H1 (cell line): ENCODE results near the gene TGM2. TPM values are rescaled to one million over a fixed set of nuclear protein-coding genes. Genes with fewer than 3 reads are reported as not detected.

Experiments
- CTCF ChIA-PET: fragments of 300-600 bp; sonication (Branson Sonifier 250); formaldehyde crosslinking; loops from one replicate; lab custom pipeline; 2021; ENCODE audit not compliant: partially characterized antibody; lab: Charles Lee
- POLR2A ChIA-PET: fragments of 300-600 bp; sonication (Branson Sonifier 250); formaldehyde crosslinking; loops from one replicate; lab custom pipeline; 2021; ENCODE audit warnings: inconsistent platforms; ENCODE audit not compliant: partially characterized antibody; lab: Charles Lee
- DNase-seq, 2 experiments: peaks; one replicate each; pipeline versions ENCODE4 v3.0.0 to v3.0.0-alpha.2; 2010 to 2022; ENCODE audit warnings: low spot score in 2 of 2, low read depth in 1 of 2, mixed read lengths in 1 of 2
- FAIRE-seq: peaks from 2 replicates; lab custom pipeline; 2011; peaks lifted over from hg19 to GRCh38; lab: Jason Lieb, UNC
- H2AFZ ChIP-seq: 2 replicates; pipeline ENCODE4 v1.8.1; 2012; ENCODE audit warnings: low read length, inconsistent platforms
- H2AK5ac ChIP-seq: 2 replicates; pipeline ENCODE4 v1.6.1; 2013; ENCODE audit warnings: low read depth, low read length
- H2BK120ac ChIP-seq: replicated peaks from 2 replicates; pipeline ENCODE3; 2013; ENCODE audit warnings: low read depth, low read length, inconsistent platforms
- H2BK12ac ChIP-seq: 2 replicates; pipeline ENCODE4 v1.6.1; 2013; ENCODE audit warnings: low read depth, low read length
- H2BK15ac ChIP-seq: 2 replicates; pipeline ENCODE4 v1.6.1; 2013; ENCODE audit warnings: low read length
- H2BK20ac ChIP-seq: 2 replicates; pipeline ENCODE4 v1.6.1; 2013; ENCODE audit warnings: low read length
- H2BK5ac ChIP-seq: 2 replicates; pipeline ENCODE4 v1.6.1; 2013; ENCODE audit warnings: low read depth, low read length
- H3K14ac ChIP-seq: 2 replicates; pipeline ENCODE4 v1.6.1; 2013; ENCODE audit warnings: inconsistent platforms; ENCODE audit not compliant: insufficient read length
- H3K18ac ChIP-seq: 2 replicates; pipeline ENCODE4 v1.6.1; 2013; ENCODE audit warnings: low read length; ENCODE audit errors: extremely low read depth
- H3K23ac ChIP-seq: 2 replicates; pipeline ENCODE4 v1.6.1; 2013; ENCODE audit warnings: inconsistent platforms; ENCODE audit not compliant: insufficient read length
- H3K23me2 ChIP-seq: 2 replicates; pipeline ENCODE4 v1.6.1; 2013; ENCODE audit warnings: low read depth, low read length
- H3K27ac ChIP-seq: 2 replicates; pipeline ENCODE4 v1.6.1; 2011; ENCODE audit warnings: low read depth, low read length, inconsistent platforms
- H3K27me3 ChIP-seq, 4 experiments: replicated peaks in 1 of 4; 1 replicate in 1 of 4; 2 replicates in 3 of 4; pipeline versions ENCODE4 v1.6.1 to v1.8.1; 2011 to 2013; ENCODE audit warnings: low read length in 3 of 4, mild to moderate bottlenecking in 3 of 4, inconsistent platforms in 2 of 4, mixed read lengths in 2 of 4, moderate library complexity in 1 of 4; ENCODE audit not compliant: control insufficient read depth in 3 of 4, insufficient read depth in 3 of 4; ENCODE audit errors: extremely low read depth in 1 of 4
- H3K36me3 ChIP-seq, 4 experiments: 2 replicates each; pipeline versions ENCODE4 v1.6.1 to v1.8.1; 2011 to 2013; ENCODE audit warnings: mild to moderate bottlenecking in 4 of 4, low read length in 3 of 4, moderate library complexity in 2 of 4, control low read depth in 1 of 4, inconsistent platforms in 1 of 4; ENCODE audit not compliant: insufficient read depth in 4 of 4, control insufficient read depth in 2 of 4
- H3K4ac ChIP-seq: replicated peaks from 2 replicates; pipeline ENCODE3; 2013; ENCODE audit warnings: low read length, low read depth, mixed read lengths, inconsistent platforms; ENCODE audit not compliant: insufficient read length
- H3K4me1 ChIP-seq, 4 experiments: replicated peaks in 1 of 4; 1 replicate in 1 of 4; 2 replicates in 3 of 4; pipeline versions ENCODE4 v1.6.1 to v1.8.1; 2011 to 2013; ENCODE audit warnings: low read length in 3 of 4, inconsistent platforms in 2 of 4, mixed read lengths in 1 of 4; ENCODE audit not compliant: insufficient read depth in 4 of 4, control insufficient read depth in 3 of 4
- H3K4me2 ChIP-seq, 2 experiments: 2 replicates each; pipeline versions ENCODE4 v1.6.1 to v1.8.1; 2011 to 2013; ENCODE audit warnings: low read depth in 2 of 2, low read length in 2 of 2, control low read depth in 1 of 2, inconsistent platforms in 1 of 2, mild to moderate bottlenecking in 1 of 2; ENCODE audit not compliant: insufficient read depth in 1 of 2
- H3K4me3 ChIP-seq, 4 experiments: fragments of 200-600, 300-600 bp in 1 of 4; sonication (generic), shearing (Covaris generic), sonication (Bioruptor Twin) in 1 of 4; 2 replicates each; pipeline versions ENCODE4 v1.5.1 to v1.8.1; 2011 to 2016; ENCODE audit warnings: low read length in 4 of 4, low read depth in 3 of 4, control low read depth in 2 of 4, inconsistent platforms in 2 of 4, mild to moderate bottlenecking in 2 of 4, mixed read lengths in 1 of 4, moderate library complexity in 1 of 4; ENCODE audit not compliant: insufficient read depth in 2 of 4; ENCODE audit errors: extremely low read depth in 1 of 4
- H3K56ac ChIP-seq: replicated peaks from 2 replicates; pipeline ENCODE3; 2013; ENCODE audit warnings: low read depth, mild to moderate bottlenecking, mixed read lengths, low read length, inconsistent platforms; ENCODE audit not compliant: insufficient read length
- H3K79me1 ChIP-seq: 2 replicates; pipeline ENCODE4 v1.6.1; 2013; ENCODE audit warnings: low read depth, low read length, control low read depth
- H3K79me2 ChIP-seq, 2 experiments: 2 replicates each; pipeline versions ENCODE4 v1.6.1 to v1.8.1; 2012 to 2013; ENCODE audit warnings: low read length in 2 of 2, mild to moderate bottlenecking in 2 of 2, inconsistent platforms in 1 of 2; ENCODE audit not compliant: insufficient read depth in 2 of 2, control insufficient read depth in 1 of 2
- H3K9ac ChIP-seq, 4 experiments: replicated peaks in 1 of 4; 1 replicate in 1 of 4; 2 replicates in 3 of 4; pipeline versions ENCODE4 v1.6.1 to v1.8.1; 2011 to 2013; ENCODE audit warnings: low read depth in 3 of 4, low read length in 3 of 4, control low read depth in 2 of 4, mild to moderate bottlenecking in 2 of 4, moderate library complexity in 2 of 4, inconsistent platforms in 1 of 4; ENCODE audit errors: extremely low read depth in 1 of 4
- H3K9me3 ChIP-seq, 2 experiments: 2 replicates each; pipeline versions ENCODE4 v1.6.1 to v1.8.1; 2012 to 2013; ENCODE audit warnings: mild to moderate bottlenecking in 2 of 2, moderate library complexity in 2 of 2, control low read depth in 1 of 2, inconsistent platforms in 1 of 2, low read depth in 1 of 2, low read length in 1 of 2, mixed read lengths in 1 of 2; ENCODE audit not compliant: insufficient read depth in 2 of 2
- H4K20me1 ChIP-seq, 2 experiments: replicated peaks in 1 of 2; 2 replicates each; pipeline versions ENCODE3 to v1.8.1; 2011 to 2013; ENCODE audit warnings: inconsistent platforms in 2 of 2, low read length in 2 of 2, mild to moderate bottlenecking in 1 of 2; ENCODE audit not compliant: insufficient read depth in 2 of 2, control insufficient read depth in 1 of 2
- H4K5ac ChIP-seq: 2 replicates; pipeline ENCODE4 v1.6.1; 2013; ENCODE audit warnings: low read length, low read depth, mixed read lengths, inconsistent platforms; ENCODE audit not compliant: insufficient read length
- H4K8ac ChIP-seq: 2 replicates; pipeline ENCODE4 v1.8.0; 2013; ENCODE audit warnings: mild to moderate bottlenecking, moderate library complexity, low read length, inconsistent platforms; ENCODE audit not compliant: insufficient read depth; ENCODE audit errors: extremely low read depth
- H4K91ac ChIP-seq: replicated peaks from 2 replicates; pipeline ENCODE3; 2013; ENCODE audit warnings: low read length, mixed read lengths, inconsistent platforms; ENCODE audit not compliant: insufficient read length
- BRCA1 ChIP-seq: IDR thresholded peaks from 2 replicates; pipeline ENCODE4 v1.6.1; 2012; ENCODE audit warnings: low read depth, low read length, improper control_type of control experiment
- CTBP2 ChIP-seq: IDR thresholded peaks from 2 replicates; pipeline ENCODE4 v1.7.0; 2011; ENCODE audit warnings: borderline replicate concordance, mild to moderate bottlenecking, moderate library complexity, mixed read lengths, low read length; ENCODE audit not compliant: insufficient read depth, insufficient read length
- POLR2A ChIP-seq, 2 experiments: IDR thresholded peaks; 1 replicate in 1 of 2; 2 replicates in 1 of 2; pipeline ENCODE4 v1.6.1; 2011; ENCODE audit warnings: low read depth in 2 of 2, low read length in 2 of 2, mild to moderate bottlenecking in 2 of 2; ENCODE audit errors: control extremely low read depth in 1 of 2
- POLR2AphosphoS5 ChIP-seq: IDR thresholded peaks from 2 replicates; pipeline ENCODE4 v1.6.1; 2011; ENCODE audit warnings: low read depth, low read length
- SP4 ChIP-seq: IDR thresholded peaks from 2 replicates; pipeline ENCODE4 v1.6.1; 2012; ENCODE audit warnings: low read length, inconsistent platforms
- WGBS, 2 experiments: shearing (Covaris generic) in 1 of 2; methylation state at CpG; one replicate each; pipeline versions ENCODE4 v1.1.6 to v1.1.7; 2013 to 2015; ENCODE audit warnings: low lambda C conversion rate in 2 of 2, mixed read lengths in 2 of 2, inconsistent platforms in 1 of 2, low coverage in 1 of 2, missing lambda C conversion rate in 1 of 2; ENCODE audit not compliant: insufficient replicate concordance in 2 of 2, insufficient coverage in 1 of 2, insufficient read length in 1 of 2; ENCODE audit errors: extremely low coverage in 1 of 2, missing lambda C conversion rate in 1 of 2; 5-methylcytosine and 5-hydroxymethylcytosine counted together
- polyA plus RNA-seq, 7 experiments: library from polyadenylated mRNA; depleted of rRNA in 3 of 7; stranded (reverse) in 5 of 7; unstranded in 2 of 7; fragments of >200 nt in 5 of 7; fragments of 200-250 nt in 2 of 7; gene quantifications; 1 replicate in 5 of 7; 2 replicates in 1 of 7; 4 replicates in 1 of 7; pipeline versions ENCODE4 v1.2.1 to v1.2.3, GENCODE V29; 2011 to 2013; ENCODE audit warnings: missing spikeins in 2 of 7, mixed read lengths in 2 of 7
- total RNA-seq: library from RNA; stranded (reverse); fragmentation: NEBNext Ultra II Directional; extraction: Animal tissue kit (Norgen Biotek cat#: 25700); gene quantifications from 2 replicates; pipeline ENCODE4 v1.2.1, GENCODE V29; 2021
- TF ChIP-seq, protein P1 (sequence below): IDR thresholded peaks from 2 replicates; pipeline ENCODE4 v1.6.1; 2012; ENCODE audit warnings: inconsistent platforms

TGM2 gene
- total and polyA plus RNA-seq, 2 of the 8 experiments (the other 6 are each of a cell fraction or from before 2014, with no cell fraction given) = 0.86 to 1.0 TPM

DNA sequence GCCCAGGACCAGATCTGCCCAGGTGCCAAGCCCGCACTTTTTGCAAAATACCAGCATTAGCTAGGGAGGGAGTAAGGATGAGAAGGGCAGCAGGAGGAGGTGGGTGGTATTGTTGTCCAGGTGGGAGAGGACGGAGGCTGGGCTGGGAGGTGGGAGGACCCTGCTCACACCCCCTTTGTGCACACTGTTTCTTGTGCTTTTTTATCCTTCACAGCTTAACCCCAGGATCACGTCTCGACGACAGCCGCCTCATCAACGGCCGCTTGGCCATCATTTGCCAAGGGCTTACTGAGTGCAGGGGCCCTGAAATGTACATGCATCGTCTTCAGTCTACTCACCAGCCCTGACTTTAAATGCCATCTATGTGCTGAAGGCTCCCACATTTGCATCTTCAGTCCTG lies 12.1 kb upstream of the TGM2 start:
- Histone ChIP-seq H2AFZ (no peak overlapping the region), H3K4ac (no peak overlapping the region), H3K18ac (no peak overlapping the region), H4K20me1 (peaks cover 0 to 3% of the 10 kb centered on the region in 2 experiments), H3K79me2 (no peaks in the 10 kb centered on the region), H4K5ac (no peak overlapping the region), H2BK12ac (no peak overlapping the region)
- CTCF ChIA-PET = interaction anchor here (2.2 to 5.1 kb wide), 3 partner anchors 11 to 45 kb away, joined by 5 to 32 read pairs (median 13); no protein-coding TSS in a partner anchor
- TF ChIP-seq POLR2A (IDR thresholded peaks at IDR 0.05; ENCODE audit: control extremely low read depth in 1 of 2, low read depth in 2 of 2, low read length in 2 of 2) (no peak), CTBP2 (no peak), SP4 (no peak), BRCA1 (no peak), POLR2AphosphoS5 (no peak)
- TF ChIP-seq, protein P1, sequence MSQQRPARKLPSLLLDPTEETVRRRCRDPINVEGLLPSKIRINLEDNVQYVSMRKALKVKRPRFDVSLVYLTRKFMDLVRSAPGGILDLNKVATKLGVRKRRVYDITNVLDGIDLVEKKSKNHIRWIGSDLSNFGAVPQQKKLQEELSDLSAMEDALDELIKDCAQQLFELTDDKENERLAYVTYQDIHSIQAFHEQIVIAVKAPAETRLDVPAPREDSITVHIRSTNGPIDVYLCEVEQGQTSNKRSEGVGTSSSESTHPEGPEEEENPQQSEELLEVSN = no peak
- TF ChIP-seq, all 59 proteins: peak for 0
- no peaks in the 10 kb centered on the region for H3K27me3 ChIP-seq
- no peaks in the 10 kb centered on the region for H3K23me2 ChIP-seq
- no peaks in the 10 kb centered on the region for H3K36me3 ChIP-seq
- H3K4me1 ChIP-seq = no peaks in the 10 kb centered on the region
- H2BK15ac ChIP-seq = no peak overlapping the region
- no peak overlapping the region; a peak in 1 of 7 replicates for H3K9ac ChIP-seq
- 84% methylated on average over 9 of the region's 9 CpGs; no CpG with 5 or more reads in 1 of the 2 experiments for WGBS, 2 experiments
- no peak overlapping the region for H2BK20ac ChIP-seq
- no peak overlapping the region for H3K27ac ChIP-seq
- H4K8ac ChIP-seq = no peak overlapping the region
- DNase-seq = no peak
- no peaks in the 10 kb centered on the region for H3K9me3 ChIP-seq
- H4K91ac ChIP-seq = no peak overlapping the region
- POLR2A ChIA-PET = no interaction called here
- H3K14ac ChIP-seq = no peak overlapping the region
- H3K56ac ChIP-seq = no peak overlapping the region
- H3K79me1 ChIP-seq = no peaks in the 10 kb centered on the region
- no peak overlapping the region for H2AK5ac ChIP-seq
- H3K4me3 ChIP-seq = no peak overlapping the region
- no peak for FAIRE-seq
- H2BK120ac ChIP-seq = no peak overlapping the region
- H3K23ac ChIP-seq = no peak overlapping the region
- H3K4me2 ChIP-seq = no peak overlapping the region
- no peak overlapping the region for H2BK5ac ChIP-seq
